ENCODE measurements around the gene GNB4.

GNB4 gene

GRCh38 chr3:179432451-179432850 is 18.8 kb downstream of the GNB4 start:
- DNase-seq (ENCODE audit: low read depth) = no peak

GRCh38 chr3:179432021-179432420 is 19.2 kb downstream of the GNB4 start:
- no peak for DNase-seq (ENCODE audit: low read depth)

GRCh38 chr3:179430277-179430870 is 20.9 kb downstream of the GNB4 start:
- DNase-seq (ENCODE audit: low read depth) = no peak

- no peak for DNase-seq (ENCODE audit: low read depth)
Observed at GRCh38 chr3:179428876-179429548, 22.3 kb downstream of the GNB4 start.

- DNase-seq (ENCODE audit: low read depth) = no peak
Observed at GRCh38 chr3:179425075-179425474, 26.2 kb downstream of the GNB4 start.

GRCh38 chr3:179421500-179421899 is 29.8 kb downstream of the GNB4 start:
- DNase-seq (ENCODE audit: low read depth) = peak; percentile 39

GRCh38 chr3:179418610-179419009 is 32.7 kb downstream of the GNB4 start:
- no peak for DNase-seq (ENCODE audit: low read depth)

GRCh38 chr3:179416681-179417080 is 34.6 kb downstream of the GNB4 start:
- peak; percentile 44 for DNase-seq (ENCODE audit: low read depth)

GRCh38 chr3:179415377-179415776 is 35.9 kb downstream of the GNB4 start:
- DNase-seq (ENCODE audit: low read depth) = no peak

GRCh38 chr3:179414804-179415203 is 36.5 kb downstream of the GNB4 start:
- no peak for DNase-seq (ENCODE audit: low read depth)

- DNase-seq (ENCODE audit: low read depth) = no peak
Observed at GRCh38 chr3:179410999-179411398, 40.3 kb downstream of the GNB4 start.

- peak; percentile 46 for DNase-seq (ENCODE audit: low read depth)
Observed at GRCh38 chr3:179410331-179410730, 40.9 kb downstream of the GNB4 start.

GRCh38 chr3:179404307-179404706 is 47.0 kb downstream of the GNB4 start:
- DNase-seq (ENCODE audit: low read depth) = no peak

GRCh38 chr3:179402963-179403362 is 48.3 kb downstream of the GNB4 start:
- DNase-seq (ENCODE audit: low read depth) = no peak

- DNase-seq (ENCODE audit: low read depth) = no peak
Observed at GRCh38 chr3:179401561-179401960, 49.7 kb downstream of the GNB4 start.

GRCh38 chr3:179398574-179399231 is 52.6 kb downstream of the GNB4 start:
- peak; percentile 49 for DNase-seq (ENCODE audit: low read depth)

GRCh38 chr3:179391906-179392305 is 59.4 kb downstream of the GNB4 start:
- no peak for DNase-seq (ENCODE audit: low read depth)

GRCh38 chr3:179376474-179376873 is 74.8 kb downstream of the GNB4 start:
- DNase-seq (ENCODE audit: low read depth) = no peak

GRCh38 chr3:179375091-179375999 is 75.9 kb downstream of the GNB4 start:
- no peak for DNase-seq (ENCODE audit: low read depth)

GRCh38 chr3:179373938-179374337 is 77.3 kb downstream of the GNB4 start:
- no peak for DNase-seq (ENCODE audit: low read depth)

GRCh38 chr3:179369621-179370020 is 81.6 kb downstream of the GNB4 start:
- DNase-seq (ENCODE audit: low read depth) = no peak

GRCh38 chr3:179363332-179363731 is 87.9 kb downstream of the GNB4 start:
- no peak for DNase-seq (ENCODE audit: low read depth)
